NCI-H1930 (cell line): ENCODE results near the gene HCN2.
A peak's percentile ranks its signal among the peaks of the same experiment; 100 is the strongest.
"Not testable (repeated sequence)": the region's sequence is repeated elsewhere in the genome, so short reads cannot be mapped to it uniquely, and the experiment has no call there.

Experiments used
- DNase-seq, 2 experiments: peaks; one replicate each; lab custom pipeline; 2025; lab: John Stamatoyannopoulos, UW

Gene HCN2

DNA sequence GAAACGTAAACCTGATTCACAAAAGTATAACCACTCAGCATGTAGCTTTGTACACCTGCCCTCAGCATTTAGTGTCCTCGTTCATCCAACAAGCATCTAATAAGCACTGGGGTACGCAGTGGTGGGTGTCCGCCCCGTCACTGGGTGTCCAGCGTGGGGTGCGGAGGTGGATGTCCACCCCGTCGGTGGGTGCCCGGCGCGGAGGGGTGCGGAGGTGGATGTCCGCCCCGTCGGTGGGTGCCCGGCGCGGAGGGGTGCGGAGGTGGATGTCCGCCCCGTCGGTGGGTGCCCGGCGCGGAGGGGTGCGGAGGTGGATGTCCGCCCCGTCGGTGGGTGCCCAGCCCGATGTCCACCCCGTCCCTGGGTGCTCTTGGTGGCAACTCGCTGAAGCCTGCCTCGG lies 4.5 kb upstream of the HCN2 start:
- DNase-seq: not testable (repeated sequence)

DNA sequence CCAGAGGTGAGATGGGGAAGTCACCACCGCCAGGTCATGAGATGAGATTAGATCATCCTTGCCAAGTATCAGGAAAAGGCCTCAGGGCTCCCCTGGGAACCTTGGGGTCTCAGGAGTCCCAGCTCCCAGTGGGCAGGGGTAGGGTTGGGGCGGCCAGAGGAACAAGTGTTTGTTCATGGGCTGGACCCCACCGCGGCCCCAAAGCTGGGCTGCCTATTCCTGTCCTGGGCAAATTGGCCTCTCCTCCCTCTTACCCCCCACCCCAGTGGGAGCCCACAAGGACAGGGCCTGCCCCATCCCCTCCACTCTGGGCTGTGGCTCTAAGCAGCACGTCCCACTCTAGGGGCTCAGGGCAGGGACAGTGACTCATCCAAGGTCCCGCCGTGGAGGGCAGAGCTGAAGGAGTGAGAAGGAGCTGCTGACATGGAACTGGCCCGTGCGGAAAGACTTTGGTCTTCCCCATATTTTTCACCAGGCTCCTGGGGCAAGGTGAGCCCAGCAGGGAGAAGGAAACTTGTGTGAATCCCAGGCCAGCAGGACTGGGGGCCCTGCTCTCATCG lies 4.0 kb upstream of the HCN2 start:
- no peak for DNase-seq

DNA sequence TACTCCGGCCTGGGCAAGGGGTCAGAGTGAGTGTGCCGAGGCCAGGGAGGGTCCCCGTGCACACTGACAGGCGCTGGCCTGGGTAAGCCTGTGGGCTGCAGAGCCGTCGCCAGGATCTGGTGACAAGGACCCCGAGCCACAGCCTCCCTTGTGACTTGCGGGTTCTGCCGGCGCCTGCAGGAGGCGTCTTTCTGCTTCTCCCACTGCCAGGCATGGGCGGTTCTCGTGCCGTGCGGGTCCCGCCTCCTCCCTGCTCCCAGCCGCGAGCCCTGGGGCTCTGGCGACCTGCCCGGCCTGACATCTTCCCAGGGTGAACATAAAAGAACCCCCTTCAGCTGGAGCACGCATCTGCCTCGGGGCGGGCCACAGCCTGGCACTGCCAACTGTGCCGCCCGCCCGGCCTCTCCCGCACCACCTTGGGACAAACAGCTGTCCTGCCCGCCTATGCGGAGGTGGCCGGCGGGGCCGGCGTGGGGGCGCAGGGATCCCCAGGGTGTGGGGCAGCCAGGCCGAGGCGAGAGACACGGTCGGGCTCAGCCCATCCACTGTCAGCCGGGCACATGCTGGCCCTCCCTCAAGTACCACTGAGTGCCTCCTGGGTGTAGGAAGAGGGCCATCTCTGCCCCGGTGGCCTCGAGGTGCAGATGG lies 1.5 kb upstream of the HCN2 start:
- peak; percentile 49 to 50 for DNase-seq

- DNase-seq: peak in 1 of 2 experiments; percentile 14
Observed at GRCh38 chr19:588741-589692, 664 bp upstream of the HCN2 start.

DNA sequence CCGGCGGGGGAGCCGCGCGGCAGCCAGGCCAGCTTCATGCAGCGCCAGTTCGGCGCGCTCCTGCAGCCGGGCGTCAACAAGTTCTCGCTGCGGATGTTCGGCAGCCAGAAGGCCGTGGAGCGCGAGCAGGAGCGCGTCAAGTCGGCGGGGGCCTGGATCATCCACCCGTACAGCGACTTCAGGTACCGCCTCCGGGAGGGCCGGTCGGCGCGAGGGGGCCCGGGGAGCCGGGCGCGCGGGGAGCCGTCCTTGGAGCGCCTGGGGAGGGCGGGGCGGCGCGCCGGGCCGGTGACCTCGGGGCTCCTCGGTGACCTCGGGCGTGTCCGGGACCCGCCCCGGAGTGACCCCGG lies 690 bp downstream of the HCN2 start:
- no peak for DNase-seq

DNA sequence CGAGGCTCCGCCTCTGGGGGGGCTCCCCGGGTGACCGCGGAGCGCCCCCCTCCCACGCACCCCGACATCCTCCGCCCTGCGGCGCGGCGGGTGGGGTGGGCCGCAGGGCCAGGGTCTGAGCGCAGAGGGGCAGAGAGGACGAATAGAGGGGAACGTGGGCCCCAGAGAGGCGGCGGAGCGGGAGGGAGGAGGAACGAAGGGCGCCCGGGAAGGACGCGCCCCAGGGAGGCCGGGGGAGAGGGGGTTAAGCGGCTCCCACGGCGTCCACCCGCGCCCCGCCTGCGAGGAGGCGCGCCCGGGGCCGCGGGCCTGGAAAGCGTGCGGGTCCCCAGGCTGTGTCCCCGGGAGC lies 1.0 kb downstream of the HCN2 start:
- DNase-seq: no peak

GRCh38 chr19:591099-591958 lies 1.6 kb downstream of the HCN2 start:
- no peak for DNase-seq

DNA sequence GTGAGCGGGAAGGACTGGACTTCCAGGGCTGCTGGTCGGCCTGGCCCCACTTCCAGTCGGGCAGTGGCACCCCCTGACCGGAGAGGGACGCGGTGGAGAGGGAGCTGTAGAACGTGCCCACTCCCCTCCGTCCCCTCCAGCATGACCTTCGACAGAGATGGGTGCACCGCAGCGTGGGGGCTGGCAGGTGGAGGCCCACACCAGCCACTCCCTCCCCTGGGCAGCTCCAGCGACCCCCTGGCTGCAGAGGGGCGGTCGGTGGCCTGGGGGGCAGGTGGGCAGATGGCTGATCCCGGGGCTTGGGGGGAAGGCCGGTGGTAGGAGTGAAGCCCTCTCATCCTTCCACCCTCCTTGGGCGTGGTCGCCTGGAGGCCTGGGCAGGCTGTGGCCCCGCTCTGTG lies 2.4 kb downstream of the HCN2 start:
- DNase-seq: no peak

DNA sequence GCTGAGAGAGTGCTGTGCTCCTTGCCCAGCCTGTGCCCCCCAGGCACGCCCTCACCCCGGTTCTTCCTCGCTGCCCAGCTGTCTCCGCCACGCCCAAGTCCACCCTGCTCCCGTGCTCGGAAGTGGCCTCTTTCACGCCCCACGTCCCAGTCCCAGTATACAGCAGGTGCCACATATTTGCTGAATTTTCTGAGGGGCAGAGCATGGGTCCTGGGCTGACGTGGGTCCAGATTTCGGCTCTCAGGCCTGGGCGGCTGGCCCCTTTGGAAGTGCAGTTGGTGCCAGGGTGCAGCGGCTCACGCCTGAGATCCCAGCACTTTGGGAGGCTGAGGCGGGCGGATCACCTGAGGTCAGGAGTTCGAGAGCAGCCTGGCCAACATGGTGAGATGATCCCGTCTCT lies 3.4 kb downstream of the HCN2 start:
- DNase-seq: no peak

- no peak for DNase-seq
Observed at GRCh38 chr19:593505-593904, 3.8 kb downstream of the HCN2 start.

GRCh38 chr19:594265-594870 lies 4.7 kb downstream of the HCN2 start:
- no peak for DNase-seq

DNA sequence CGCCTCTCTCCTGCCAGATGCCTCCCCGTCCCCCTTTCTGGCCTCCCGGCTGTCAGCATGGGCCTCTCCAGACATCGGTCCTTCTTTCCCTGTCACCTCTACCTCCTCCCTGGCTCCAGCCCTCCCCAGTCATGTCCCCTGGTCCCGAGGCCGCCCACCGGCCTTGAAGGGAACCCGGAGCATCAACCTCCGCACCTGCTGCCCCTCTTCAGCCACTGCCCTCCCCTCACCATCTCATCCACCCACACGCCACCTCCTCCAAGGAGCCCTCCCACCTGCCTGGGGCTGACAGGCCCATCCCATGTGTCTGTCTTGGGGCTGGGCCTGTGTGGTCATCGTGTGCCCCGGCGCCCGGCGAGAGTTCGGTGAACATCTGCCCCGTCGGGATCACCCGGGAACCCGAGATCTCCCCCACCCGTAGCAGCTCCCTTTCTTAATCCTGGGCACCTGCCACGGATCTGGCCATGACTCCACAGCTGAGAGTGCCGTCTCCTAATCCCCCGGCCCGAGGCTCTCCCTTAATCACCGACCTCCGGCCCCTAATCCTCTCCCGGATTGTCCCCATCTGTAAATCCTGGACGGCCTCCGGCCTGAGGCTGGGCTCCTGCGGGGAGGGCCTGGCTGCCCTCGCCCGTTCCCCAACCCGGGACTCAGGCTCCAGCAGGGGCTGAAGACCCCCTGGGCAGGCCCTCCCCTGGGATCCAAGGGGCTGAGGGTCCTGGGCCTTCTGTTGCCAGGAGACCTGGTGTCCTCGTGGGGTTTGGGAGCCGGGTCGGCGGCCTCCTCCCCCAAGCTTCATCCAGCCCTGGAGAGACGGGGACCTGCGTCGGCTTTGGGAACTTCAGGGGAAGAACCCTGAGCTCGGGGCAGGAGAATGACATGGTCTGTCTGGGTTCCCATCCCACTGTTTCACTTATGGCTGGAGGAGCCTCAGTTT lies 5.9 kb downstream of the HCN2 start:
- DNase-seq: no peak

GRCh38 chr19:596263-596655 lies 6.6 kb downstream of the HCN2 start:
- DNase-seq: no peak

GRCh38 chr19:597406-598315 lies 8.0 kb downstream of the HCN2 start:
- no peak for DNase-seq

GRCh38 chr19:601310-601709 lies 11.6 kb downstream of the HCN2 start:
- DNase-seq: no peak

- DNase-seq: no peak
Observed at GRCh38 chr19:601790-602189, 12.1 kb downstream of the HCN2 start.

DNA sequence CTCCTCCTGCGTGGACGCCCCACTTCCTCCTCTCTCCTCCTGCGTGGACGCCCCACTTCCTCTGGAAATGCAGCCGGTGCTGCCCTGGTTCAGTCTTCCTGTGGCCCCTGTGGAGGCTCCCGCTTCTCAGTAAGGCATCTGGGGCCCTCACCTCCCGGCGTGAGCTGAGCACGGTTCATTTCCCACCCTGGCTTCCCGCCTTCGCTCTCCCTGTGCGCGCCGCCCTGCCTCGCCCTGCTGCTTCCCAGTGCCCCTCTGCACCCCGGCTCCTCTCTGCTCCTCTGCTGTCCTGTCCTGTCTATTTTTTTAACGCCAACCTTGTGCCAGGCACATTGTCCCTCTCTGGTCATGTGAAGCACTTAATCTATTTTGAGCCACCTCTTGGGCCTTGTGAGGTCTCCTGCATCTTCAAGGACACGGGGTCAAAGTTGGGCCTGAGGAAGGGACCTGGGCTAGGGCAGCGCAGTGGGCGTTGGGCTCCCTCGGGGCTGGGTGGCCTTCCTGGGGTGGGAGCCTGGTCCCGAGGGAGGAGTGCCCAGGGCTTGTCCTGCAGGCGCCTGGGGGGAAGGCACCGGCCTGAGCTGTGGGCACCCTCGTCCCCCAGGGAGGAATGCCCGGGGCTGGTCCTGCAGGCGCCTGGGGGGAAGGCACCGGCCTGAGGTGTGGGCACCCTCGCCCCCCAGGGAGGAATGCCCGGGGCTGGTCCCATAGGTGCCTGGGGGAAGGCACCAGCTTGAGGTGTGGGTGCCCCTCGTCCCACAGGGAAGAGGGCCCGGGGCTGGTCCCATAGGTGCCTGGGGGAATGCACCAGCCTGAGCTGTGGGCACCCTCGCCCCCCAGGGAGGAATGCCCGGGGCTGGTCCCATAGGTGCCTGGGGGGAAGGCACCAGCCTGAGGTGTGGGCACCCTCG lies 13.0 kb downstream of the HCN2 start:
- no peak for DNase-seq

- DNase-seq: not testable (repeated sequence)
Observed at GRCh38 chr19:603302-603639, 13.6 kb downstream of the HCN2 start.

DNA sequence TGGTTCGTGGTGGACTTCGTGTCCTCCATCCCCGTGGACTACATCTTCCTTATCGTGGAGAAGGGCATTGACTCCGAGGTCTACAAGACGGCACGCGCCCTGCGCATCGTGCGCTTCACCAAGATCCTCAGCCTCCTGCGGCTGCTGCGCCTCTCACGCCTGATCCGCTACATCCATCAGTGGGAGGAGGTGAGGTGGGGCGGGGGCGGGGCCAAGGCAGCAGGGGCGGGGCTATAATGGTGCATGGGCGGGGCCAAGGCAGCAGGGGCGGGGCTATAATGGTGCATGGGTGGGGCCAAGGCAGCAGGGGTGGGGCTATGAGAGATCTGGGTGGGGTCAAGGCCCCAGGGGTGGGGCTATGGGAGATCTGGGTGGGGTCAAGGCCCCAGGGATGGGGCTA lies 14.1 kb downstream of the HCN2 start:
- DNase-seq: not testable (repeated sequence)
